ENCODE measurements around the gene WWOX.
A peak's percentile ranks its signal among the peaks of the same experiment; 100 is the strongest.

WWOX gene

DNA sequence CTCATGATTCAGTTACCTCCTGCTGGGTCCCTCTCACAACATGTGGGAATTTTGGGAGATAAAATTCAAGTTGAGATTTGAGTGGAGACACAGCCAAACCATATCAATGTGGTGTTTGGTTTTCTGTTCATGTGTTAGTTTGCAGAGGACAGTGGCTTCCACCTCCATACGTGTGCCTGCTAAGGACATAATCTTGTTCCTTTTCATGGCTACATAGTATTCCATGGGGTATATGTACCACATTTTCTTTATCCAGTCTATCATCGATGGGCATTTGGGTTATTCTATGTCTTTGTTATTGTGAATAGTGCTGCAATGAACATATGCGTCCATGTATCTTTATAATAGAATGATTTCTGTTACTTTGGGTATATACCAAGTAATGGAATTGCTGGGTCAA is 4.5 kb upstream of the WWOX start:
- H3K4me3 ChIP-seq (ENCODE audit: low read depth, low read length) = no peak overlapping the region
- TF ChIP-seq, protein P1, sequence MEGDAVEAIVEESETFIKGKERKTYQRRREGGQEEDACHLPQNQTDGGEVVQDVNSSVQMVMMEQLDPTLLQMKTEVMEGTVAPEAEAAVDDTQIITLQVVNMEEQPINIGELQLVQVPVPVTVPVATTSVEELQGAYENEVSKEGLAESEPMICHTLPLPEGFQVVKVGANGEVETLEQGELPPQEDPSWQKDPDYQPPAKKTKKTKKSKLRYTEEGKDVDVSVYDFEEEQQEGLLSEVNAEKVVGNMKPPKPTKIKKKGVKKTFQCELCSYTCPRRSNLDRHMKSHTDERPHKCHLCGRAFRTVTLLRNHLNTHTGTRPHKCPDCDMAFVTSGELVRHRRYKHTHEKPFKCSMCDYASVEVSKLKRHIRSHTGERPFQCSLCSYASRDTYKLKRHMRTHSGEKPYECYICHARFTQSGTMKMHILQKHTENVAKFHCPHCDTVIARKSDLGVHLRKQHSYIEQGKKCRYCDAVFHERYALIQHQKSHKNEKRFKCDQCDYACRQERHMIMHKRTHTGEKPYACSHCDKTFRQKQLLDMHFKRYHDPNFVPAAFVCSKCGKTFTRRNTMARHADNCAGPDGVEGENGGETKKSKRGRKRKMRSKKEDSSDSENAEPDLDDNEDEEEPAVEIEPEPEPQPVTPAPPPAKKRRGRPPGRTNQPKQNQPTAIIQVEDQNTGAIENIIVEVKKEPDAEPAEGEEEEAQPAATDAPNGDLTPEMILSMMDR (IDR thresholded peaks at IDR 0.05; ENCODE audit: insufficient read depth, low read depth, low read length, missing control alignments) = no peak
- no peak for DNase-seq (ENCODE audit: low read depth)

DNA sequence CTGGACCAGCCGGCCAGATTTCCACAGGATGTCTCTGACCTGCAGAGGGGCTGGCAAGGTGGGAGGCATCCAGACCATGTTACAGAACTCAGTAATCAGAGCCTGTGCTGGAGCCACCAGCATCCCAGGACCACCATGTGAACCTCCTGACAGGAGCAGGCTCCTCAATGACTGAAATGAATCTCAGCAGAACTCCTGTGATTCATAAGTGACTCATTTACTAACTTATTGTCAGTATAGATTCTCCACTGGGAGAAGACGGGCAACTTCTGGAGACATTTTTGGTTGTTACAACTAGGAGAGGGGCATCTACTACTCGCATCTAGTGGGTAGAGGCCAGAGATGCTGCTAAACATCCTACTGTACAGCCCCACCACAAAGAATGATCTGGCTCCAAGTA is 3.1 kb upstream of the WWOX start:
- TF ChIP-seq, protein P1 (IDR thresholded peaks at IDR 0.05; ENCODE audit: insufficient read depth, low read depth, low read length, missing control alignments) = no peak
- H3K4me3 ChIP-seq (ENCODE audit: low read depth, low read length) = no peak overlapping the region
- DNase-seq (ENCODE audit: low read depth) = no peak

DNA sequence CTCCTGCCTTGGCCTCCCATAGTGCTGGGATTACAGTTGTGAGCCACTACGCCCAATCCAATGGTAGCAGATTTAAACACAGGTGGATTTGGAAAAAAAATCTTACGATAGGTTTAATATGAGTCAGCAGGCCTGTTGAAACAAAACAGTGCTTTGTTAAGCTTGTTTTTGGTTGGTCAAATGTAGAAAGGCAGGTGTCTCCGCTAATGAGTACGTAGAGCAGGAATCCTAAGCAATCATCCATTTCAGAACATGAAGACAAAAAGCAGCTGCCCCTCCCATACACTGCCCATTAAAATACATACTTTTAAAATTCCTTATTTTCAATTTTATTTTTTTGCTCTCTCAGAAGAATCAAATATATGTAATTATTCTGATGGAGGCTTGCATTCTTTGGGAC is 1.9 kb upstream of the WWOX start:
- no peak overlapping the region for H3K4me3 ChIP-seq (ENCODE audit: low read depth, low read length)
- DNase-seq (ENCODE audit: low read depth) = no peak
- TF ChIP-seq, protein P1 (IDR thresholded peaks at IDR 0.05; ENCODE audit: insufficient read depth, low read depth, low read length, missing control alignments) = no peak

DNA sequence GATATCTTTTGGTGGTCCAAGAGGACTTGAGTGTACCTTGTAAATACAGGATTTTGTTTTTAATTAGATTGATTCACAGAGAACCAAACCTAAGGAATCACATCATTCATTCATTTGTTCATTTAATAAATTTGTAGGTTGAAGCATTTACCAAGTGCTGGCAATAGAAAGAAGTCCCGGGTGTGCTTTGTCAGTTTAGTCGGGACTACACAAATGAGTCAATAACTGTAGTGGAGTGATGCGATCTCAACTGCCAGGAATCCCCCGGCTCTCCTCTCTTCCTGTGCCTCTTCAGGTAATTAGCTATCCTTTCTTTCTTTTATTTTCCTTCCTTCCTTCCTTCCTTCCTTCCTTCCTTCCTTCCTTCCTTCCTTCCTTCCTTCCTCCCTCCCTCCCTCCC is 1.4 kb upstream of the WWOX start:
- no peak for DNase-seq (ENCODE audit: low read depth)
- TF ChIP-seq, protein P1 (IDR thresholded peaks at IDR 0.05; ENCODE audit: insufficient read depth, low read depth, low read length, missing control alignments) = no peak
- H3K4me3 ChIP-seq (ENCODE audit: low read depth, low read length) = no peak overlapping the region

- peak overlapping the region; percentile 83 for H3K4me3 ChIP-seq (ENCODE audit: low read depth, low read length)
- DNase-seq (ENCODE audit: low read depth) = no peak
- TF ChIP-seq, protein P1 (IDR thresholded peaks at IDR 0.05; ENCODE audit: insufficient read depth, low read depth, low read length, missing control alignments) = no peak
Observed at GRCh38 chr16:78098595-78099270, 721 bp upstream of the WWOX start.

DNA sequence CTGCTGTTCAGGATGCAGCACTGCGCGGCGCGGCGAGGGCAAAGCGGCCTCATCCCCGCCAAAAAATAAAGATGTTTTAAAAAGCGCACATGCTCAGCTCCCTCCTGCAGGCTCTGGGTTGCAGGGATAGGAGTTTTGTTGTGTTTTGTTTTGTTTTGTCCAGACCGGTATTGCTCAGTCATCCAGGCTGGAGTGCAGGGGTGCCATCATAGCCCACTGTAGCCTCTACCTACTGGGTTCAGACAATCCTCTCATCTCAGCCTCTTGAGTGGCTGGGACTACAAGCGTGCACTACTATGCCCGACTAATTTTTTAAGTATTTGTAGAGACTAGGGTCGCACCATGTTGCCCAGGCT is 636 bp downstream of the WWOX start:
- TF ChIP-seq, protein P1 (IDR thresholded peaks at IDR 0.05; ENCODE audit: insufficient read depth, low read depth, low read length, missing control alignments) = no peak
- peak overlapping the region; percentile 83 for H3K4me3 ChIP-seq (ENCODE audit: low read depth, low read length)
- no peak for DNase-seq (ENCODE audit: low read depth)

DNA sequence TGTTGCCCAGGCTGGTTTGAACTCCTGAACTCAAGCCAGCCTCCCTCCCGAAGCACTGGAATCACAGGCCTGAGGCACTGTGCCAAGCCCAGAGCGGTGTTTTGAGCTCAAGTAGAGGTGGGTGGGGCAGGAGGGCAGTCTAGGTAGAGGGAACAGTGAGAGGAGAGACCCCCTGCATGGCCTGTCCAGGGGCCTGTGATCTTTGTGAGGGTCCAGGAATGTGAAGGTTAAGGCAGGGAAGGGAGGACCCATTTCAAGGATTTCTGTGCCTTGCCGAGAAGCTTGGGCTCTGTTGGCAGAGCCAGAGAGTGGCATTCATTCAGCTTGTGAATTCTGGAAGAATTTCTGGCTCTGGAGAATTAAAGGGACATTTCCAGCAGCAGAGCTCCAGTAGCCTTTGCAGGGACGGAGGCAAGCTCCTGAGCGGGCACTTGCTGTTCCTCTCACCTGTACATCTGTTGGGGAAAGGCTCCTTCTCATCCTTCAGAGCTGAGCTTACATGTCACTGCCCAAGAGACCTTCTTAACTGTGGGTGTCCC is 2.7 kb downstream of the WWOX start:
- no peak overlapping the region for H3K4me3 ChIP-seq (ENCODE audit: low read depth, low read length)
- TF ChIP-seq, protein P1 (IDR thresholded peaks at IDR 0.05; ENCODE audit: insufficient read depth, low read depth, low read length, missing control alignments) = no peak
- DNase-seq (ENCODE audit: low read depth) = no peak
